Measurements from ENCODE around the gene CELF3. TPM values are rescaled to one million over a fixed set of nuclear protein-coding genes. Genes with fewer than 3 reads are reported as not detected.

Gene CELF3
- total and polyA plus RNA-seq, 9 of the 15 experiments (the other 6 are each of a cell fraction or from before 2014, with no cell fraction given), result not detected

GRCh38 chr1:151680826-151681225, 35.8 kb downstream of the CELF3 start:
- no TSS peak for BruUV-seq (replicated peaks)
- Histone ChIP-seq H3K4me3 (no peak overlapping the region), H3K36me3 (ENCODE audit: control insufficient read depth, insufficient read depth, low read length) (no peaks in the 10 kb centered on the region), H3K79me2 (ENCODE audit: control insufficient read depth, insufficient read depth, low read length) (no peaks in the 10 kb centered on the region), H2AFZ (ENCODE audit: low read depth, low read length) (no peak overlapping the region), H3K9ac (ENCODE audit: insufficient read depth in 1 of 2, low read depth in 2 of 2, low read length in 2 of 2) (no peak overlapping the region), H4K20me1 (replicated peaks; ENCODE audit: control insufficient read depth, insufficient read depth, low read length) (no peaks in the 10 kb centered on the region), H3K9me1 (ENCODE audit: control insufficient read depth, insufficient read depth, low read length) (no peaks in the 10 kb centered on the region), H3K4me2 (ENCODE audit: insufficient read depth, low read length) (no peak overlapping the region), H3K27ac (ENCODE audit: extremely low read depth, low read depth, low read length) (no peak overlapping the region), H3K9me3 (replicated peaks; ENCODE audit: control insufficient read depth, insufficient read depth, low read depth, low read length) (no peaks in the 10 kb centered on the region), H3K4me1 (replicated peaks in 1 of 2; ENCODE audit: control insufficient read depth in 2 of 2, insufficient read depth in 2 of 2, low read length in 2 of 2) (no peaks in the 10 kb centered on the region), H3K27me3 (ENCODE audit: control insufficient read depth in 2 of 2, insufficient read depth in 2 of 2, low read length in 2 of 2) (no peaks in the 10 kb centered on the region)
- DNase-seq (ENCODE audit: extremely low read depth in 1 of 4, low spot score in 3 of 4) (no peak), FAIRE-seq (no peak), ATAC-seq (no peak)
- intact Hi-C loops (cut with micrococcal nuclease) (no loop called here), in situ Hi-C loops (cut with MboI) (no loop called here)
- WGBS (ENCODE audit: insufficient coverage, low coverage, missing lambda C conversion rate), result 53% methylated on average over 3 of the region's 3 CpGs
- CTCF ChIA-PET (ENCODE audit: low intra/inter-chr PET ratio), result no interaction called here
- TF ChIP-seq ZBTB49 (CRISPR knock-in tag; IDR thresholded peaks at IDR 0.05; ENCODE audit: borderline replicate concordance) (no peak), SMAD2 (IDR thresholded peaks at IDR 0.05; ENCODE audit: low read depth, low read length) (no peak), XRCC5 (IDR thresholded peaks at IDR 0.05; ENCODE audit: low read depth, low read length) (no peak), SIN3B (IDR thresholded peaks at IDR 0.05; ENCODE audit: low read depth) (no peak), ZNF311 (CRISPR knock-in tag; IDR thresholded peaks at IDR 0.05) (no peak), LARP7 (IDR thresholded peaks at IDR 0.05) (no peak), ETV6 (IDR thresholded peaks at IDR 0.05; ENCODE audit: borderline replicate concordance in 1 of 2, low read depth in 2 of 2, low read length in 1 of 2) (no peak), ETV6 (CRISPR knock-in tag; IDR thresholded peaks at IDR 0.05; ENCODE audit: borderline replicate concordance) (no peak), ZNF518B (CRISPR knock-in tag; IDR thresholded peaks at IDR 0.05) (no peak), SRSF9 (IDR thresholded peaks at IDR 0.05; ENCODE audit: borderline replicate concordance, low read depth, low read length) (no peak), TCF3 (CRISPR knock-in tag; IDR thresholded peaks at IDR 0.05) (no peak), PHB2 (IDR thresholded peaks at IDR 0.05; ENCODE audit: low read depth) (no peak), BCOR (IDR thresholded peaks at IDR 0.05) (no peak), NFYB (IDR thresholded peaks at IDR 0.05; ENCODE audit: extremely low read depth, insufficient read length) (no peak), YBX1 (IDR thresholded peaks at IDR 0.05) (no peak), RHOXF2B (CRISPR knock-in tag; conservative IDR thresholded peaks at IDR 0.05) (no peak), CBFA2T2 (conservative IDR thresholded peaks at IDR 0.05) (no peak), ZNF197 (CRISPR knock-in tag; IDR thresholded peaks at IDR 0.05; ENCODE audit: low read depth) (no peak), HMGN3 (IDR thresholded peaks at IDR 0.05; ENCODE audit: borderline replicate concordance, extremely low read depth, insufficient read length, low read depth, low read length) (no peak)
- POLR2A ChIA-PET, result interaction anchor here (0.8 kb wide), 1 partner anchor 14 kb away, joined by 3 read pairs; no protein-coding TSS in a partner anchor
